Cardiac muscle cell (in vitro differentiated cells and primary cell): ENCODE results near the gene TREX2. TPM values are rescaled to one million over a fixed set of nuclear protein-coding genes. Genes with fewer than 3 reads are reported as not detected.

Source experiments
- DNase-seq, 2 donors: peaks; one replicate each; pipeline versions ENCODE4 v3.0.0 to v3.0.0-alpha.2; 2010 to 2017; ENCODE audit warnings: low read depth in 1 of 2, low spot score in 1 of 2
- H3K27ac ChIP-seq: fragments of 200-600 bp; sonication (generic); 2 replicates; pipeline ENCODE4 v1.5.1; 2016
- H3K27me3 ChIP-seq: fragments of 200-600 bp; sonication (generic); 2 replicates; pipeline ENCODE4 v1.6.0; 2016; ENCODE audit warnings: control low read depth
- H3K36me3 ChIP-seq: fragments of 200-600 bp; sonication (generic); 2 replicates; pipeline ENCODE4 v1.5.1; 2016; ENCODE audit warnings: control low read depth
- H3K4me1 ChIP-seq: fragments of 200-600 bp; sonication (generic); 2 replicates; pipeline ENCODE4 v1.8.1; 2017; ENCODE audit warnings: low read depth, mild to moderate bottlenecking, mixed run types
- H3K4me3 ChIP-seq: fragments of 200-600 bp; sonication (generic); 2 replicates; pipeline ENCODE4 v1.5.1; 2016; ENCODE audit warnings: mild to moderate bottlenecking
- H3K9me3 ChIP-seq: fragments of 200-600 bp; sonication (generic); 2 replicates; pipeline ENCODE4 v1.5.1; 2017; ENCODE audit warnings: low read depth, mild to moderate bottlenecking, control low read depth
- CTCF ChIP-seq: IDR thresholded peaks from 2 replicates; pipeline ENCODE4 v1.5.1; 2012; ENCODE audit warnings: low read depth, mild to moderate bottlenecking, low read length
- polyA plus RNA-seq: library from polyadenylated mRNA; unstranded; fragments of >200 nt; fragmentation: Nextera tagmentation; extraction: Ambion mirVana; gene quantifications from 2 replicates; pipeline ENCODE4 v1.2.1, GENCODE V29; 2016
- total RNA-seq: library from RNA; depleted of rRNA; stranded (reverse); fragments of >200 nt; gene quantifications from 2 replicates; pipeline ENCODE4 v1.2.3, GENCODE V29; 2016

Gene TREX2
- total and polyA plus RNA-seq, 2 experiments from 2014 or later: 0.36 TPM; not detected in 1

DNA sequence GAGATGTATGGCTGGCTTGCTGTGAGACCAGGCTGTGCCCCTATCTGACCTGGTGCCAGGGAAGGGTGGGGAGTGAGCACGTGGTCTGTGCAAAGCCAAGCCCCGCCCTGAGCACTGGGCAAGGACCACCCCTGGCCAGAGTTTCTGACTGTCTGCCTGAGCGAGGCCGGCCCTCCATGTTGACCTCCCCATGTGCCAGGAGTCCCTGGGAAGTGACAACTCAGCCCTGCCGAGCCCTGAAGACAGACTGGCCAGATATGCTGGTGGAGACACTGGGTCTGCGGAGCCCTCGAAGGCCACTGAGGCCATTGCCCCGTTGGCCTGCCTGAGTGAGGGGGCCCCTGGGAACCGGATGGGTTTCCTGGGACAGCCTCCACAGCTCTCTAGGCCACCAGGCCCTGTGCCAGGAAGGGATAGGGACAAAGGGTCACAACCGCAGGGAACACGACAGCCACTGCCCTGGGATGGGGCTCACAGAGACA lies 41.8 kb upstream of the TREX2 start:
- Histone ChIP-seq H3K4me1 (no peaks in the 10 kb centered on the region), H3K36me3 (no peaks in the 10 kb centered on the region), H3K27ac (no peak overlapping the region), H3K4me3 (no peak overlapping the region), H3K9me3 (no peaks in the 10 kb centered on the region), H3K27me3 (no peaks in the 10 kb centered on the region)
- TF ChIP-seq CTCF: no peak
- no peak for DNase-seq

- no peak for TF ChIP-seq CTCF
- Histone ChIP-seq H3K4me1 (no peaks in the 10 kb centered on the region), H3K36me3 (no peaks in the 10 kb centered on the region), H3K9me3 (no peaks in the 10 kb centered on the region), H3K27ac (no peak overlapping the region), H3K27me3 (no peaks in the 10 kb centered on the region), H3K4me3 (no peak overlapping the region)
- no peak for DNase-seq
Measured at GRCh38 chrX:153486171-153486570, 40.3 kb upstream of the TREX2 start.

DNA sequence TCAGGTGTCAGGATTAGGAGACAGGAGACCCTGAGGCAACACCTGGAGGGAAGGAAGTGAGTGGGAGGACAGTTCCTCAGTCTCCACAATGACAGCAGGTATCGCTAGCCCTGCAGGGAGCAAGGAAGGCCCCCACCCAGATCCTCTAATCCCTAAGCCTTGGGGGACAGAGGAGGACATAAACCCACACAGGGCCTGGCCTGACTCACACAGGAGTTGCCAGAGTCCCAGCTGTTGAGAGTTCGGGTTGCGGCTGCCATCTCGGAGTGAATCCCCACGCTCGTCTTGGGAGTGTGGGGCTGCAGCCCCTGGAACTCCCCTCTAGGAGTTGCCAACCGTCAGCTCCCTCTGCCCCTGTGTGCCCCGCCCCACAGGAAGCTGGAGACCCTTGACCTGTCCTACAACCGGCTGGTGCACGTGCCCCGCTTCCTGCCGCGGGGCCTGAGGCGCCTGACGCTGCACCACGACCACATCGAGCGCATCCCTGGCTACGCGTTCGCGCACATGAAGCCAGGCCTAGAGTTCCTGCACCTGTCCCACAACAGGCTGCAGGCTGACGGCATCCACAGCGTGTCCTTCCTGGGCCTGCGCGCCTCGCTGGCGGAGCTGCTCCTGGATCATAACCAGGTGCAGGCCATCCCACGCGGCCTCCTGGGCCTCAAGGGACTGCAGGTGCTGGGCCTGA lies 39.7 kb upstream of the TREX2 start:
- Histone ChIP-seq H3K9me3 (no peaks in the 10 kb centered on the region), H3K4me3 (no peak overlapping the region), H3K27ac (no peak overlapping the region), H3K36me3 (no peaks in the 10 kb centered on the region), H3K27me3 (no peaks in the 10 kb centered on the region), H3K4me1 (no peaks in the 10 kb centered on the region)
- DNase-seq: no peak
- TF ChIP-seq CTCF: no peak

- H3K4me3 ChIP-seq: no peak overlapping the region
- no peaks in the 10 kb centered on the region for H3K27me3 ChIP-seq
- H3K4me1 ChIP-seq: no peaks in the 10 kb centered on the region
- no peak overlapping the region for H3K27ac ChIP-seq
- no peaks in the 10 kb centered on the region for H3K36me3 ChIP-seq
- no peak for TF ChIP-seq CTCF
- DNase-seq: no peak
- H3K9me3 ChIP-seq: no peaks in the 10 kb centered on the region
Measured at GRCh38 chrX:153482376-153483015, 36.6 kb upstream of the TREX2 start.

DNA sequence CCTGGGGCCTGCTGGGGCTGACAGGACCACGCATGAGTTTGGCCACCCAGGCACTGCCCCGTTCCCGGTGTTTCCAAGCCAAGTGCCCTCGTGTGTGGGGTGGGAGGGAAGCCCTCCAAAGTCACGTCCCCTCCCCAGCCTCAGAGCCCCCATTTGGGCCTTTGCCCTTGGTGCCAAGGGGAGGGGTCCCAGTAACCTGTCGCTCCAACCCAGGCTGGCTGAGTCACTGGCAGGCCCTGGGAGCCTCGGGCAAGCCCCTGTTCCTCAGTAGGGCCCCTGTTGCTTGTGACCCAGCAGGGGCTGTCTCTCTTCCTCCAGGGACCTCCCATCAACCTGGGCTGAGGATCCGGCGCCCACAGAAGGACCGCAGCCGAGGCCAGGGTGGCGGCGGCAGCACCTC lies 35.2 kb upstream of the TREX2 start:
- Histone ChIP-seq H3K9me3 (no peaks in the 10 kb centered on the region), H3K27me3 (no peaks in the 10 kb centered on the region), H3K4me3 (no peak overlapping the region), H3K27ac (no peak overlapping the region), H3K36me3 (no peaks in the 10 kb centered on the region), H3K4me1 (no peaks in the 10 kb centered on the region)
- DNase-seq: no peak
- TF ChIP-seq CTCF: no peak
